Stimulated activated CD8-positive, alpha-beta memory T cell treated with anti-CD3 and anti-CD28 coated beads, Interleukin-4, amount 100 ng/mL, for 4 hours (primary cell): ENCODE data around the gene MCEMP1.
"Not testable (repeated sequence)": the region's sequence is repeated elsewhere in the genome, so short reads cannot be mapped to it uniquely, and the experiment has no call there.

Experiments used
- DNase-seq, 2 donors: peaks; one replicate each; pipeline ENCODE4 v3.0.0-alpha.2; 2020; ENCODE audit warnings: low read depth in 2 of 2, low spot score in 1 of 2

MCEMP1 gene

GRCh38 chr19:7643629-7644549 is 33.0 kb upstream of the MCEMP1 start:
- DNase-seq: not testable (repeated sequence)

- no peak for DNase-seq
Observed at GRCh38 chr19:7644550-7644877, 32.4 kb upstream of the MCEMP1 start.

GRCh38 chr19:7645163-7645562 is 31.7 kb upstream of the MCEMP1 start:
- DNase-seq: no peak

GRCh38 chr19:7645656-7646425 is 31.0 kb upstream of the MCEMP1 start:
- DNase-seq: no peak

- DNase-seq: no peak
Observed at GRCh38 chr19:7646426-7646700, 30.5 kb upstream of the MCEMP1 start.

- DNase-seq: no peak
Observed at GRCh38 chr19:7647156-7647555, 29.7 kb upstream of the MCEMP1 start.

GRCh38 chr19:7648265-7649014 is 28.4 kb upstream of the MCEMP1 start:
- DNase-seq: no peak

- no peak for DNase-seq
Observed at GRCh38 chr19:7650148-7650547, 26.7 kb upstream of the MCEMP1 start.

- DNase-seq: peak; percentile 71 to 77
Observed at GRCh38 chr19:7652061-7652641, 24.7 kb upstream of the MCEMP1 start.

- no peak for DNase-seq
Observed at GRCh38 chr19:7654401-7654800, 22.5 kb upstream of the MCEMP1 start.

GRCh38 chr19:7655581-7655980 is 21.3 kb upstream of the MCEMP1 start:
- DNase-seq: no peak

GRCh38 chr19:7657131-7657751 is 19.6 kb upstream of the MCEMP1 start:
- DNase-seq: no peak

- no peak for DNase-seq
Observed at GRCh38 chr19:7658219-7658686, 18.6 kb upstream of the MCEMP1 start.

GRCh38 chr19:7661744-7662538 is 14.9 kb upstream of the MCEMP1 start:
- DNase-seq: no peak

- DNase-seq: no peak
Observed at GRCh38 chr19:7662657-7663056, 14.2 kb upstream of the MCEMP1 start.

- no peak for DNase-seq
Observed at GRCh38 chr19:7663706-7664105, 13.2 kb upstream of the MCEMP1 start.

GRCh38 chr19:7665076-7665475 is 11.8 kb upstream of the MCEMP1 start:
- DNase-seq: no peak

GRCh38 chr19:7668842-7669241 is 8.0 kb upstream of the MCEMP1 start, which contains the start of gene RETN:
TSS of gene RETN (plus strand) at chr19:7669049. CDS start at chr19:7669327, 278 bp downstream.
- no peak for DNase-seq

- no peak for DNase-seq
Observed at GRCh38 chr19:7669641-7670040, 7.2 kb upstream of the MCEMP1 start.

GRCh38 chr19:7670150-7670783 is 6.6 kb upstream of the MCEMP1 start:
- DNase-seq: no peak
